Lower lobe of right lung (tissue), 2 donors: ENCODE data around the gene PLEKHD1. TPM values are rescaled to one million over a fixed set of nuclear protein-coding genes. Genes with fewer than 3 reads are reported as not detected.

ENCODE experiments used
- ATAC-seq, 2 donors: fragments of 200-7000 bp; cut with Tn5 transposase; one replicate each; pipeline ENCODE4 v1.9.1; 2020 to 2022; ENCODE audit warnings: mild to moderate bottlenecking in 2 of 2, moderate library complexity in 2 of 2
- DNase-seq: peaks from one replicate; pipeline ENCODE4 v3.0.0-alpha.2; 2020
- H3K27ac ChIP-seq: fragments of 200-600 bp; one replicate; pipeline ENCODE4 v1.8.0; 2022
- H3K27me3 ChIP-seq: fragments of 200-600 bp; one replicate; pipeline ENCODE4 v1.8.0; 2022; ENCODE audit warnings: low read depth
- H3K36me3 ChIP-seq: fragments of 200-600 bp; one replicate; pipeline ENCODE4 v1.8.0; 2022; ENCODE audit warnings: mild to moderate bottlenecking
- H3K4me1 ChIP-seq: fragments of 200-600 bp; one replicate; pipeline ENCODE4 v1.8.0; 2022
- H3K4me3 ChIP-seq: fragments of 200-600 bp; one replicate; pipeline ENCODE4 v1.8.0; 2022; ENCODE audit warnings: mild to moderate bottlenecking
- H3K9me3 ChIP-seq: fragments of 200-600 bp; one replicate; pipeline ENCODE4 v1.8.0; 2022
- CTCF ChIP-seq: fragments of 200-600 bp; IDR thresholded peaks from one replicate; pipeline ENCODE4 v1.8.0; 2022; ENCODE audit warnings: antibody characterized with exemption, mild to moderate bottlenecking
- intact Hi-C: fragments of 100-400 bp; cut with DNase I; formaldehyde crosslinking; loops from one replicate; pipeline ENCODE4 v1.11.0; 2022
- total RNA-seq: library from RNA; stranded (reverse); fragmentation: NEBNext Ultra II Directional; extraction: Animal tissue kit (Norgen Biotek cat#: 25700); gene quantifications from one replicate; pipeline ENCODE4 v1.2.1, GENCODE V29; 2021
- donor health status: DM: no; HTN: yes; CAD: no; lungs with severe emphysema.

PLEKHD1 gene
- total RNA-seq, 1 donor from 2014 or later, result 0.47 TPM

- no peak for TF ChIP-seq CTCF
- Histone ChIP-seq H3K4me3 (peak overlapping the region; percentile 56), H3K4me1 (peaks cover 17% of the 10 kb centered on the region), H3K9me3 (no peaks in the 10 kb centered on the region), H3K36me3 (no peaks in the 10 kb centered on the region), H3K27ac (no peak overlapping the region), H3K27me3 (peaks cover 57% of the 10 kb centered on the region)
- intact Hi-C loops, result no loop called here
- DNase-seq (no peak), ATAC-seq (peak; percentile 60 to 65)
Measured at GRCh38 chr14:69483765-69484443, 624 bp upstream of the PLEKHD1 start.

GRCh38 chr14:69485315-69485660, 760 bp downstream of the PLEKHD1 start:
- no peak for DNase-seq
- TF ChIP-seq CTCF, result no peak
- intact Hi-C loops, result no loop called here
- no peak overlapping the region for H3K4me3 ChIP-seq
- H3K27ac ChIP-seq, result no peak overlapping the region
- H3K36me3 ChIP-seq, result no peaks in the 10 kb centered on the region
- peaks cover 17% of the 10 kb centered on the region for H3K4me1 ChIP-seq
- H3K27me3 ChIP-seq, result peaks cover 57% of the 10 kb centered on the region
- ATAC-seq, result no peak
- no peaks in the 10 kb centered on the region for H3K9me3 ChIP-seq

GRCh38 chr14:69485701-69486100, 1.2 kb downstream of the PLEKHD1 start:
- intact Hi-C loops, result no loop called here
- ATAC-seq, result no peak
- Histone ChIP-seq H3K4me3 (no peak overlapping the region), H3K27ac (no peak overlapping the region), H3K9me3 (no peaks in the 10 kb centered on the region), H3K36me3 (no peaks in the 10 kb centered on the region), H3K27me3 (peaks cover 57% of the 10 kb centered on the region), H3K4me1 (peaks cover 17% of the 10 kb centered on the region)
- no peak for TF ChIP-seq CTCF
- DNase-seq, result no peak

GRCh38 chr14:69487226-69487625, 2.7 kb downstream of the PLEKHD1 start:
- H3K4me1 ChIP-seq, result peaks cover 17% of the 10 kb centered on the region
- H3K27me3 ChIP-seq, result peaks cover 53% of the 10 kb centered on the region
- no peak for TF ChIP-seq CTCF
- no peaks in the 10 kb centered on the region for H3K9me3 ChIP-seq
- ATAC-seq, result no peak
- no peak overlapping the region for H3K27ac ChIP-seq
- no peak for DNase-seq
- intact Hi-C loops, result no loop called here
- H3K4me3 ChIP-seq, result no peak overlapping the region
- H3K36me3 ChIP-seq, result no peaks in the 10 kb centered on the region

GRCh38 chr14:69487771-69488170, 3.2 kb downstream of the PLEKHD1 start:
- DNase-seq (no peak), ATAC-seq (no peak)
- H3K27me3 ChIP-seq, result peaks cover 50% of the 10 kb centered on the region
- intact Hi-C loops, result no loop called here
- H3K27ac ChIP-seq, result no peak overlapping the region
- no peaks in the 10 kb centered on the region for H3K36me3 ChIP-seq
- H3K4me3 ChIP-seq, result no peak overlapping the region
- peaks cover 17% of the 10 kb centered on the region for H3K4me1 ChIP-seq
- TF ChIP-seq CTCF, result no peak
- H3K9me3 ChIP-seq, result no peaks in the 10 kb centered on the region
